Thymus (tissue), 11 donors: ENCODE data around the gene IFI44. TPM values are rescaled to one million over a fixed set of nuclear protein-coding genes. Genes with fewer than 3 reads are reported as not detected.
A peak's percentile ranks its signal among the peaks of the same experiment; 100 is the strongest.

ENCODE experiments used
- DNase-seq, 9 donors: peaks; one replicate each; pipeline ENCODE4 v3.0.0-alpha.2; 2013; ENCODE audit warnings: low spot score in 9 of 9, low read depth in 6 of 9, missing footprints in 1 of 9
- H3K27ac ChIP-seq, 2 donors: one replicate each; pipeline ENCODE4 v1.5.1; 2013; ENCODE audit warnings: control low read depth in 1 of 2, low read depth in 1 of 2, low read length in 1 of 2, mild to moderate bottlenecking in 1 of 2, moderate library complexity in 1 of 2
- H3K27me3 ChIP-seq, 2 donors: one replicate each; pipeline ENCODE4 v1.5.1; 2013; ENCODE audit warnings: low read length in 1 of 2; ENCODE audit not compliant: control insufficient read depth in 2 of 2, insufficient read depth in 1 of 2
- H3K36me3 ChIP-seq, 2 donors: one replicate each; pipeline ENCODE4 v1.5.1; 2013; ENCODE audit warnings: low read length in 1 of 2, mild to moderate bottlenecking in 1 of 2, moderate library complexity in 1 of 2; ENCODE audit not compliant: control insufficient read depth in 2 of 2, insufficient read depth in 2 of 2
- H3K4me1 ChIP-seq, 2 donors: one replicate each; pipeline ENCODE4 v1.5.1; 2013; ENCODE audit warnings: low read length in 2 of 2; ENCODE audit not compliant: control insufficient read depth in 2 of 2, insufficient read depth in 2 of 2
- H3K4me3 ChIP-seq, 2 donors: one replicate each; pipeline ENCODE4 v1.5.1; 2013; ENCODE audit warnings: low read length in 2 of 2, control low read depth in 1 of 2, mild to moderate bottlenecking in 1 of 2
- H3K9me3 ChIP-seq, 2 donors: one replicate each; pipeline ENCODE4 v1.5.1; 2013; ENCODE audit warnings: low read length in 1 of 2, mild to moderate bottlenecking in 1 of 2; ENCODE audit not compliant: control insufficient read depth in 2 of 2, insufficient read depth in 1 of 2
- WGBS: extraction: QIAGEN DNeasy Blood & Tissue Kit; methylation state at CpG from one replicate; pipeline ENCODE4 v1.1.7; 2013; 5-methylcytosine and 5-hydroxymethylcytosine counted together
- polyA plus RNA-seq: library from polyadenylated mRNA; stranded (reverse); fragments of 200-250 nt; gene quantifications from one replicate; pipeline ENCODE4 v1.2.3, GENCODE V29; 2013
- total RNA-seq: library from RNA; stranded (reverse); fragments of 120-200 nt; gene quantifications from one replicate; pipeline ENCODE4 v1.2.4, GENCODE V29; 2013
- donor health status: healthy.

The IFI44 gene
- total and polyA plus RNA-seq, 2 donors, result 61.5 to 124 TPM

- Histone ChIP-seq H3K27ac (no peak overlapping the region), H3K4me1 (no peaks in the 10 kb centered on the region), H3K27me3 (no peaks in the 10 kb centered on the region), H3K4me3 (no peak overlapping the region), H3K36me3 (peaks cover 0 to 9% of the 10 kb centered on the region in 2 donors), H3K9me3 (no peaks in the 10 kb centered on the region)
- no peak for DNase-seq
- 97% methylated on average over 1 of the region's 1 CpG for WGBS
Observed at GRCh38 chr1:78664763-78665162, 15.1 kb downstream of the IFI44 start.

GRCh38 chr1:78665809-78666208 lies 16.2 kb downstream of the IFI44 start:
- no peak overlapping the region for H3K27ac ChIP-seq
- DNase-seq, result no peak
- H3K36me3 ChIP-seq, result peaks cover 0 to 5% of the 10 kb centered on the region in 2 donors
- H3K4me1 ChIP-seq, result no peaks in the 10 kb centered on the region
- WGBS, result 96% methylated on average over 6 of the region's 6 CpGs
- no peaks in the 10 kb centered on the region for H3K27me3 ChIP-seq
- H3K9me3 ChIP-seq, result no peaks in the 10 kb centered on the region
- H3K4me3 ChIP-seq, result no peak overlapping the region

- Histone ChIP-seq H3K27ac (no peak overlapping the region), H3K27me3 (no peaks in the 10 kb centered on the region), H3K36me3 (peaks cover 0 to 2% of the 10 kb centered on the region in 2 donors), H3K9me3 (no peaks in the 10 kb centered on the region), H3K4me3 (no peak overlapping the region), H3K4me1 (no peaks in the 10 kb centered on the region)
- no peak for DNase-seq
- whole genome bisulfite sequencing, result 96% methylated on average over 1 of the region's 1 CpG
Observed at GRCh38 chr1:78667939-78668338, 18.3 kb downstream of the IFI44 start.

DNA sequence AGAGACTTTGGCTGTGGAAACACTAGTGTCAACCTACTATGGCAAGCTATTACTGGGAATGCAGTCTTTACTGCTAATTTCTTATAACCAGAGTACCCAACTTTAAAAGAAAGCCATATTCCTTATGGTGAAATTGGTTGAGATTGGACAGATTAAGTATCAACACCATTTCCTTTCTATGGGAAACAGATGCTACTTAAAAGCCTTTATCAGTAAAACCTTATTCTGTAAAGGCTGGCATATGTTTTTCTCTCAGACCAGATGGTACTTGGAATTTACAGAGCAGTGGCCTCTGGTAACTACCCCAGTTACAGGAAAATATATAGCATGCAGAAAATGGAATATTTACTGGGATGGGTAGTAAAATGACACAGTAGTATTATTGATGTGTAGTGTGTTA lies 18.8 kb downstream of the IFI44 start:
- H3K4me1 ChIP-seq, result no peaks in the 10 kb centered on the region

DNA sequence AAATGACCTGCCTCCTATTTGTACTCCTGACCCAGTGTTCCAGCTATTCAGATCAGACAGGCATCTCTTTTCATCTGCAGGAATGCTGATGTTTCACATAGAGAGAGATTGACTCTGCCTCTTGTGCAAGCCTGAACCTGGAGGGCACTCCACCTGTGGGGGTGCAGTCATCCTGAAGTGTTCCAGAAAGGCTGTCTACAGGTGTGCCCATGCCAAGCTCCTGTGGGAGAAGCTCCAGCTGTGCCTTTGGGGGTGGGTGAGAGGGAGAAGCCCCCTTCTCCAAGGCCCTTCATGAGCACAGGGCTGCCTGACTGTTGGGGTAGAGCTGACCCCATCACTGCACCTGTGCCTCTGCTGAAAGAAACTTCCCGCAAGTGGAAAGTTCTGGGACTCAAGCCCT lies 22.8 kb downstream of the IFI44 start:
- no peak overlapping the region for H3K4me3 ChIP-seq
- no peak for DNase-seq
- H3K27me3 ChIP-seq, result no peaks in the 10 kb centered on the region
- no peaks in the 10 kb centered on the region for H3K9me3 ChIP-seq
- no peaks in the 10 kb centered on the region for H3K4me1 ChIP-seq
- 96% methylated on average over 1 of the region's 1 CpG for WGBS
- H3K36me3 ChIP-seq, result no peaks in the 10 kb centered on the region
- H3K27ac ChIP-seq, result no peak overlapping the region

More for the DNA sequence above, 18.8 kb downstream of the IFI44 start:
- Histone ChIP-seq H3K27ac (no peak overlapping the region), H3K27me3 (no peaks in the 10 kb centered on the region), H3K4me3 (no peak overlapping the region), H3K9me3 (no peaks in the 10 kb centered on the region), H3K36me3 (no peaks in the 10 kb centered on the region)
- DNase-seq, result no peak

GRCh38 chr1:78673120-78673519 lies 23.5 kb downstream of the IFI44 start:
- WGBS, result 97% methylated on average over 5 of the region's 5 CpGs
- DNase-seq, result peak in 1 of 9 donors; percentile 19
- H3K4me1 ChIP-seq, result no peaks in the 10 kb centered on the region
- no peaks in the 10 kb centered on the region for H3K9me3 ChIP-seq
- H3K27ac ChIP-seq, result no peak overlapping the region
- no peak overlapping the region for H3K4me3 ChIP-seq
- no peaks in the 10 kb centered on the region for H3K27me3 ChIP-seq
- H3K36me3 ChIP-seq, result no peaks in the 10 kb centered on the region

- peak in 8 of 9 donors; percentile 28 to 76 (median 48) for DNase-seq
- Histone ChIP-seq H3K9me3 (no peaks in the 10 kb centered on the region), H3K4me1 (peaks cover 0 to 3% of the 10 kb centered on the region in 2 donors), H3K4me3 (no peak overlapping the region), H3K27ac (no peak overlapping the region), H3K36me3 (no peaks in the 10 kb centered on the region), H3K27me3 (no peaks in the 10 kb centered on the region)
- 56% methylated on average over 9 of the region's 9 CpGs for whole genome bisulfite sequencing
Observed at GRCh38 chr1:78676347-78676982, 26.8 kb downstream of the IFI44 start.

GRCh38 chr1:78676993-78677392 lies 27.4 kb downstream of the IFI44 start:
- peaks cover 0 to 3% of the 10 kb centered on the region in 2 donors for H3K4me1 ChIP-seq
- no peak overlapping the region for H3K27ac ChIP-seq
- no peak overlapping the region for H3K4me3 ChIP-seq
- H3K27me3 ChIP-seq, result no peaks in the 10 kb centered on the region
- WGBS, result 95% methylated on average over 3 of the region's 3 CpGs
- no peak for DNase-seq
- H3K36me3 ChIP-seq, result no peaks in the 10 kb centered on the region
- H3K9me3 ChIP-seq, result no peaks in the 10 kb centered on the region

GRCh38 chr1:78677788-78678187 lies 28.2 kb downstream of the IFI44 start:
- Histone ChIP-seq H3K9me3 (no peaks in the 10 kb centered on the region), H3K27me3 (no peaks in the 10 kb centered on the region), H3K27ac (no peak overlapping the region), H3K4me1 (peaks cover 0 to 3% of the 10 kb centered on the region in 2 donors), H3K4me3 (no peak overlapping the region), H3K36me3 (no peaks in the 10 kb centered on the region)
- no peak for DNase-seq
- WGBS, result 98% methylated on average over 3 of the region's 3 CpGs
